Erythroblast (primary cell): ENCODE data around the gene OR52D1.

Experiments
- GATA1 ChIP-seq: IDR thresholded peaks from 2 replicates; pipeline ENCODE4 v1.6.1; 2011; ENCODE audit warnings: low read depth, mild to moderate bottlenecking, control low read depth, low read length, moderate library complexity
- POLR2A ChIP-seq: IDR thresholded peaks from 2 replicates; pipeline ENCODE4 v1.6.1; 2011; ENCODE audit warnings: mild to moderate bottlenecking, low read length

DNA sequence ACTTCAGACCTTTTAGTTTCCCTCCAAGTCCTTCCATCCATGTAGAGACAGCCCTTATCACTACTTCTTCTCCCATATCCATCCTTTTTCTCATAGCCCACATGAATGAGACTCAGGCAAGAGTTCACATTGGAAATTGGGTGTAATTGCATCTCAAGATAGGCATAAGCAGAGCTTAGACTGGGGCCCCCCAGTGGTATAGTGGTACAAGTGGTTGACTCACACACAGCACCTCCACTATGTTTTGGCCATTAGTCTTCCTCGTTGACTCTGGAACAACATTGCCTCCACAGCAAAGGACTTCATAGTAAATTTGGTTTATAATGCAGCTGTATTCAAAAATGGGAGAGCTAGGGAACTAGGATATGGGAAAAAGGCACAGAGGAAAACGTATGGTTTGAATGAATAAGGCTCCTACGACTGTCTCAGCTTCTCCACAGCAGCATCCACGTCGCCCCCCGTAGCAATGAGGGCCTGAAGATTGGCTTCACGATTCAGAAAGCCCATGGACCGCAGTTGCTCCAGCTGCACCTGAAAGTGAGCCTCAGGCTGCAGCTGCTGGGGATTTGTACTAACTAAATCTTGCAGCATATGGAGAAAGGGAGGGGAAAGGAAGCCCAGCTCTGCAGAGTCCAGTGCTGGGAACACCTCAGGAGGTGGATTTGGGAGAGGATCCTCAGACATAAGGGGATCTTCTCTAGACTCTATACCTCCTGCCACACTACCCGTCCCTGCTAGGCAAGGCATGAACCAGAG, 18.9 kb downstream of the OR52D1 start:
- TF ChIP-seq POLR2A (no peak), GATA1 (no peak)
